GM04503 (cell line): Measurements from ENCODE around the gene HINT3.
"Not testable (repeated sequence)": the region's sequence is repeated elsewhere in the genome, so short reads cannot be mapped to it uniquely, and the experiment has no call there.

ENCODE experiments used
- DNase-seq: peaks from one replicate; pipeline ENCODE4 v3.0.0-alpha.2; 2012; ENCODE audit warnings: low read depth

The HINT3 gene

DNA sequence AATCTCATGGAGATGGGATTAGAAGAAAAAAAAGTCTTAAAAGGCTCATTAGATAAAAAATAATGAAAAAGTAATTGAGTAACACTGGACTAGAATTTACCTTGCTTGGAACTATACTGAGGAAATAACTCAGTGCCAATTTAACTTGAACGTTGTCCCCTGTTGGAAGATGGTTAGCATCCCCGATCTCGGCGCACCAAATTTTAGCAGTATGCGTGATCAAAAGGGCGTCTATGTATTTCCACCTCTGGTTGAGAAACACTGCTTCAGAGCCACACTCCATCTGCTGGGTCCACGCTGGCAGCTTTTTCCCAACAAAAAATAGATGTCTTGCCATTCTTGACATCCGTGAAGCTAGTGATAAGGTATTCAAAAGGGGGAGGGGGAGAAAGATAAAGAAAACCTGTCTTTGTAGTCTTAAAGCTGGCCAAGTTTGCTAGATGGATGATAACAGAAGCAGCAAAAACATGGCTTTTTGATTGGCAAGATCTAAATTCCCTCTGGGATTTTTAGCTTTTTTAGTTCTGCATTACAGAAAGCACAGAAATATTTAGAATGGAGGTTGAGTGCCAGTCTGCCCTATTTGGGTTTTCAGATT is 6.4 kb downstream of the HINT3 start:
- DNase-seq, result no peak

GRCh38 chr6:125963817-125964216 is 7.2 kb downstream of the HINT3 start:
- DNase-seq, result no peak

DNA sequence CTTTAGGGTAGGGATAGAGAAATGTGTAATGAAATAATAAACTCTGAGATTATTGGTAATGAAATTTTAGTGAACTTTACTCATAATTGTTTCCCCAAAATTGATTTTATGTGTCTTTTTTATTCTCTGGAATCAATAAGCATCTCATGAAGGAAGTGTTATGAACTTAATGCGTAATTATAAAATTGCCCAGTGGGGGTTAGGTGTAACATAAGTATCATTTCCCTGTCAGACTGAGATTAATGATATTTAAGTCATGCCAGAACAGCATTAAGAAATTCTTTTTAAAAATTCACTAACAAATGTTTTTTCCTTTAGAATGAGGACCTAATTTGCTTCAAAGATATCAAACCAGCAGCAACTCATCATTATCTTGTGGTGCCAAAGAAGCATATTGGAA is 10.0 kb downstream of the HINT3 start:
- DNase-seq, result no peak

- no peak for DNase-seq
Observed at GRCh38 chr6:125968493-125968892, 11.9 kb downstream of the HINT3 start.

- DNase-seq, result no peak
Observed at GRCh38 chr6:125970760-125971159, 14.2 kb downstream of the HINT3 start.

DNA sequence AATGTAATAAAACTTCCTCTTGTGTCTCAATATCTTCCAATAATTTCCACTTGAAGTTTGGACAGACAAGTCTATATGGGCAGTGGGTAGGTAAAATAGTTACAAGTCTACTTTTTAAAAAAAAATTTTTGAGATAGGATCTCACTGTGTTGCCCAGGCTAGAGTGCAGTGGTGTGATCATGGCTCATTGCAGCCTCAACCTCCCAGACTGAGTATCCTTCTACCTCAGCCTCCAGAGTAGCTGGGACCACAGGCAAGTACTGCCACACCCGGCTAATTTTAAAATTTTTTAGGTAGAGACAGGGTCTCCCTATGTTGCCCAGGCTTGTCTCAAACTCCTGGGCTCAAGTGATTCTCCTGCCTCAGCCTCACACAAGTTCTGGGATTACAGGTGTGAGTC is 15.9 kb downstream of the HINT3 start:
- not testable (repeated sequence) for DNase-seq

DNA sequence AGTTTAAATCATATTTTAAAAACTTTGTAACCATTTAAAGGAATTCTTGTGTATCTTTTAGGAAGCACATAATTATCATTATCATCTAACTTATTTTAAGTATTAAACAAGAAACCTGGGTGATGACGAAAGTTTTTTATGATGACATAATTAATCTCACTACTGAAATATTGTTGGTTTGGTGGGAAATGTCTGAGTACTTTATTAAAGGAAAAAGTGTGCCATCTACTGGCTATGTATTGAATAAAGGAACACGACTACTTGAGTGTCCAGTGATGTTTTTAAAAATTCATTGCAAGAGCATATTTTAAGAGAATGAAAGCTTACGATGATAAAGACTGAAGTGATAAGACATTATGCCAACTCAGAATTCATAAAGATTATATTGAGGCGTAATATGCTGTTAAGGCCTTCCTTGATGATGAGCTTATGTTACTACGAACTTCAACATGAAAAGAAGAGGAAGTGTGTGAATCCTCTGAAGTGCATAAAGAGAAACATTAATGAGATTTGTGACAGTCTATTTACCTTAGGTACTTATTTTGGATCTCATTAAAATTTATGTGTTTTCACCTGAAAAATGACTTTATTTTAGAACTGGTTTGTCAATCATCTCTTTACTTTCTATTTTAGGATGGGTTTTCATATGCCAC is 17.8 kb downstream of the HINT3 start:
- no peak for DNase-seq

- DNase-seq, result no peak
Observed at GRCh38 chr6:125979101-125979500, 22.5 kb downstream of the HINT3 start.

GRCh38 chr6:125981571-125982185 is 25.1 kb downstream of the HINT3 start:
- no peak for DNase-seq

GRCh38 chr6:125983246-125983945 is 26.8 kb downstream of the HINT3 start:
- peak; percentile 53 for DNase-seq

- peak; percentile 29 for DNase-seq
Observed at GRCh38 chr6:125984311-125984710, 27.7 kb downstream of the HINT3 start.

GRCh38 chr6:125985522-125985921 is 29.0 kb downstream of the HINT3 start:
- no peak for DNase-seq

DNA sequence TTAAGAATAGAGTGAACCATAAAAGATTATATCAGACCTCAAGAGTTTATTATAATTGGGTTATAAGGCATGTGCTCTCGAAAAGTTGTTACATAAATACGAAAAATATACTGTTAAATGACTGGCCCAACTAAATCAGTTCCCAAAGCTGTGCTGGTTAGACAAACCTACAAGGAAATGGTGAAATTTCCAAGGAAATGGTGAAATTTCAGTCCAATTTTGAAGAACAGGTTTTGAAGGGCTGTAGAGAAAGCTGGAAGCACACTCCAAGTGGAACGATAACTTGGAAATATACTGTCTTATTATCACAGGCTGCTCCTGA is 29.4 kb downstream of the HINT3 start:
- no peak for DNase-seq

- DNase-seq, result peak; percentile 38
Observed at GRCh38 chr6:125986301-125987025, 29.9 kb downstream of the HINT3 start, which contains the start of gene TRMT11. Gene TRMT11 (plus strand): TSS chr6:125986540. CDS start chr6:125986551, 11 bp downstream.

- DNase-seq, result no peak
Observed at GRCh38 chr6:125987026-125987617, 30.6 kb downstream of the HINT3 start.

- no peak for DNase-seq
Observed at GRCh38 chr6:125988280-125988679, 31.7 kb downstream of the HINT3 start.

GRCh38 chr6:125989631-125990030 is 33.1 kb downstream of the HINT3 start:
- DNase-seq, result no peak

- DNase-seq, result no peak
Observed at GRCh38 chr6:125991653-125992052, 35.1 kb downstream of the HINT3 start.

- no peak for DNase-seq
Observed at GRCh38 chr6:125994670-125995488, 38.3 kb downstream of the HINT3 start.

DNA sequence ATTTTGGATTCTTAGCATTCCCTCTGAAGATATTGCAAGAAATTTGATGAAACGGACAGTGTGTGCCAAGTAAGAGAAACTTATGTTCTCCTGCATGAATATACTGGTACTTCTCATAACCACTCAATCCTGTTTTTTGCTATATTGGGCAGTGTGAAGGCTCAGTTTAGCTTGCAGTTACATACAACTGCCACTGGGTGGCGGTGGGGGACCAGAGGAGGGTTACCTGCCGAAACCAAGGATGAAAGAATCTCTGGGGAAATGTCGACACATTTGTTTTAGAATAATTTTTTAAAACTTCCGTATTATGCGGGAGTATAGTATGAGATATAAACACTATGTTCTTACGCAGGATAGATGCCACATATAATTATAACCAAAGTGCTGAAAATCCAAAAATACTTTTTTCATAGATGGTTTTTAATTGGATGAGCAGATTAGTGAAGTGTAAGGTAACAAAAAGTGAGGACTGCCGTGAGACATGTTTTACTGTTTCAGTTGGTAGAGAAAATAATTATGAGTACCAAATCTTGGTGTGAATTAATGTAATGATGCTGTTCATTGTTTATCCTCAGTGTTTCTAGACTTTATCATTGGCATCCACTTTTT is 39.5 kb downstream of the HINT3 start:
- DNase-seq, result no peak
